B cell (primary cell): ENCODE results near the gene TAF1B. TPM values are rescaled to one million over a fixed set of nuclear protein-coding genes. Genes with fewer than 3 reads are reported as not detected.

Experiments
- ATAC-seq: fragments of 200-7000 bp; cut with Tn5 transposase; one replicate; pipeline ENCODE4 v1.10.0; 2021; ENCODE audit warnings: low read depth, mild to moderate bottlenecking, moderate number of reproducible peaks, moderate library complexity
- CTCF ChIA-PET: fragments of 350-600 bp; sonication (Branson Sonifier 250); formaldehyde crosslinking; loops from one replicate; lab custom pipeline; 2021; ENCODE audit warnings: antibody characterized with exemption, inconsistent platforms; lab: Charles Lee
- POLR2A ChIA-PET: fragments of 350-600 bp; sonication (Branson Sonifier 250); formaldehyde crosslinking; loops from one replicate; lab custom pipeline; 2021; ENCODE audit warnings: antibody characterized with exemption; lab: Charles Lee
- DNase-seq: peaks from one replicate; pipeline ENCODE4 v3.0.0; 2013
- H2AFZ ChIP-seq: 2 replicates; pipeline ENCODE4 v1.6.1; 2012; ENCODE audit warnings: mild to moderate bottlenecking, low read depth, low read length; ENCODE audit not compliant: insufficient read depth, poor library complexity, severe bottlenecking
- H3K27ac ChIP-seq, 2 donors: 1 replicate in 1 of 2; 2 replicates in 1 of 2; pipeline ENCODE4 v1.5.1; 2012 to 2013; ENCODE audit warnings: low read length in 2 of 2, mild to moderate bottlenecking in 2 of 2, moderate library complexity in 1 of 2
- H3K27me3 ChIP-seq, 4 experiments: fragments of 200-600 bp in 1 of 4; sonication (generic) in 1 of 4; replicated peaks in 1 of 4; 1 replicate in 2 of 4; 2 replicates in 2 of 4; pipeline versions ENCODE4 v1.6.1 to v1.7.0; 2013 to 2016; ENCODE audit warnings: low read length in 3 of 4, mild to moderate bottlenecking in 2 of 4, mixed read lengths in 1 of 4, moderate library complexity in 1 of 4; ENCODE audit not compliant: insufficient read depth in 4 of 4, control insufficient read depth in 3 of 4; ENCODE audit errors: control extremely low read depth in 1 of 4
- H3K36me3 ChIP-seq, 2 experiments: replicated peaks in 1 of 2; 1 replicate in 1 of 2; 2 replicates in 1 of 2; pipeline versions ENCODE4 v1.6.1 to v1.7.1; 2013; ENCODE audit warnings: low read length in 1 of 2; ENCODE audit not compliant: insufficient read depth in 2 of 2, control insufficient read depth in 1 of 2; ENCODE audit errors: control extremely low read depth in 1 of 2, extremely low read depth in 1 of 2
- H3K4me1 ChIP-seq, 2 donors: fragments of 200-600 bp in 1 of 2; sonication (generic) in 1 of 2; 1 replicate in 1 of 2; 2 replicates in 1 of 2; pipeline versions ENCODE4 v1.5.1 to v1.6.1; 2013 to 2017; ENCODE audit warnings: low read length in 2 of 2; ENCODE audit not compliant: control insufficient read depth in 2 of 2, insufficient read depth in 2 of 2
- H3K4me2 ChIP-seq: replicated peaks from 2 replicates; pipeline ENCODE3; 2012; ENCODE audit warnings: mild to moderate bottlenecking, low read depth, low read length; ENCODE audit not compliant: poor library complexity, severe bottlenecking
- H3K4me3 ChIP-seq, 5 experiments: fragments of 200-600 bp in 1 of 5; sonication (generic) in 1 of 5; 1 replicate in 3 of 5; 2 replicates in 2 of 5; pipeline versions ENCODE4 v1.5.1 to v1.7.0; 2011 to 2016; ENCODE audit warnings: low read length in 4 of 5, mild to moderate bottlenecking in 4 of 5, low read depth in 2 of 5, control low read depth in 1 of 5, moderate library complexity in 1 of 5; ENCODE audit not compliant: insufficient read depth in 1 of 5; ENCODE audit errors: control extremely low read depth in 1 of 5, extremely low read depth in 1 of 5
- H3K79me2 ChIP-seq: fragments of 200-600 bp; sonication (generic); one replicate; pipeline ENCODE4 v1.6.0; 2016; ENCODE audit warnings: low read length; ENCODE audit not compliant: control insufficient read depth, insufficient read depth
- H3K9ac ChIP-seq: fragments of 200-600 bp; sonication (generic); 2 replicates; pipeline ENCODE4 v1.6.1; 2017; ENCODE audit warnings: mild to moderate bottlenecking, low read length, moderate library complexity
- H3K9me3 ChIP-seq, 3 donors: one replicate each; pipeline versions ENCODE4 v1.6.1 to v1.7.1; 2013; ENCODE audit warnings: low read length in 2 of 3; ENCODE audit not compliant: control insufficient read depth in 2 of 3, insufficient read depth in 1 of 3; ENCODE audit errors: control extremely low read depth in 1 of 3
- H4K20me1 ChIP-seq: 2 replicates; pipeline ENCODE4 v1.6.0; 2012; ENCODE audit warnings: mild to moderate bottlenecking, low read length; ENCODE audit not compliant: insufficient read depth, control insufficient read depth, poor library complexity, severe bottlenecking
- H3K27ac Mint-ChIP-seq: one replicate; pipeline ENCODE4 v1.8.0; 2021; ENCODE audit warnings: mixed read lengths
- H3K27me3 Mint-ChIP-seq: one replicate; pipeline ENCODE4 v1.8.0; 2021; ENCODE audit warnings: mixed read lengths
- H3K4me1 Mint-ChIP-seq: one replicate; pipeline ENCODE4 v1.8.0; 2021; ENCODE audit warnings: mixed read lengths
- H3K4me3 Mint-ChIP-seq: one replicate; pipeline ENCODE4 v1.8.0; 2021; ENCODE audit warnings: mixed read lengths
- H3K9me3 Mint-ChIP-seq: one replicate; pipeline ENCODE4 v1.8.0; 2022; ENCODE audit warnings: mixed read lengths; ENCODE audit not compliant: insufficient read depth
- EZH2 ChIP-seq: IDR thresholded peaks from 2 replicates; pipeline ENCODE4 v1.6.1; 2012; ENCODE audit warnings: borderline replicate concordance, low read depth, mild to moderate bottlenecking, moderate library complexity, low read length; ENCODE audit not compliant: insufficient read depth, poor library complexity, severe bottlenecking
- WGBS: methylation state at CpG from one replicate; pipeline ENCODE4 v1.1.5; 2013; ENCODE audit warnings: missing lambda C conversion rate; ENCODE audit not compliant: insufficient coverage; 5-methylcytosine and 5-hydroxymethylcytosine counted together
- intact Hi-C: fragments of 100-400 bp; cut with micrococcal nuclease; formaldehyde crosslinking; loops from one replicate; pipeline ENCODE4 v1.10.0; 2022
- polyA plus RNA-seq: library from polyadenylated mRNA; depleted of rRNA; stranded (reverse); fragments of >200 nt; gene quantifications from 2 replicates; pipeline ENCODE4 v1.2.3, GENCODE V29; 2012
- total RNA-seq, 2 donors: library from RNA; stranded (reverse); fragments of 120-200 nt in 1 of 2; gene quantifications; 1 replicate in 1 of 2; 2 replicates in 1 of 2; pipeline versions ENCODE4 v1.2.3 to v1.2.4, GENCODE V29; 2013 to 2022
- TF ChIP-seq, protein P1 (sequence below): fragments of 200-600 bp; IDR thresholded peaks from one replicate; pipeline ENCODE4 v1.8.0; 2022; ENCODE audit warnings: antibody characterized with exemption, mild to moderate bottlenecking

The TAF1B gene
- total and polyA plus RNA-seq, 2 donors (not counting 1 experiment from before 2014, with no cell fraction given): 4.5 to 25.5 TPM

DNA sequence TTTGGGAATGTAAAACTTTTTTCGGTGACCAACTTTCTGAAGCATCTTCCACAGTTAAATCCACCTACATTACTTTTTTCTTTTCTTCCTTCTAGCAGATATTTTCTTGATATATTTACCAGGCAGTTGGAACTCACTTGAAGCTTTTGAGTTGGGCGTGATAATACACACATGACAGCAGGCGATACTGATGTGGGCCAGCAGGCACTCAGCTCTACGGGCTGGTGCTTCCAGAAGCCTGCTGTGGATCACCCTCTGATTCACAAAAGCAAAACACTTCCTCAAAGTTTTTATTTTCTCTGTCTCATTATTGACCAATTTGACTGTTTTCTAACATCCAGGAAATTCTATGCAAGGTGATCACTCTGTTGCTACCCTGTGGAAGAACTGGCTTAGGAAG, 131.1 kb downstream of the TAF1B start:
- no peaks in the 10 kb centered on the region for H3K36me3 ChIP-seq
- no peak overlapping the region for H3K4me3 Mint-ChIP-seq
- H3K9ac ChIP-seq: no peak overlapping the region
- TF ChIP-seq, protein P1, sequence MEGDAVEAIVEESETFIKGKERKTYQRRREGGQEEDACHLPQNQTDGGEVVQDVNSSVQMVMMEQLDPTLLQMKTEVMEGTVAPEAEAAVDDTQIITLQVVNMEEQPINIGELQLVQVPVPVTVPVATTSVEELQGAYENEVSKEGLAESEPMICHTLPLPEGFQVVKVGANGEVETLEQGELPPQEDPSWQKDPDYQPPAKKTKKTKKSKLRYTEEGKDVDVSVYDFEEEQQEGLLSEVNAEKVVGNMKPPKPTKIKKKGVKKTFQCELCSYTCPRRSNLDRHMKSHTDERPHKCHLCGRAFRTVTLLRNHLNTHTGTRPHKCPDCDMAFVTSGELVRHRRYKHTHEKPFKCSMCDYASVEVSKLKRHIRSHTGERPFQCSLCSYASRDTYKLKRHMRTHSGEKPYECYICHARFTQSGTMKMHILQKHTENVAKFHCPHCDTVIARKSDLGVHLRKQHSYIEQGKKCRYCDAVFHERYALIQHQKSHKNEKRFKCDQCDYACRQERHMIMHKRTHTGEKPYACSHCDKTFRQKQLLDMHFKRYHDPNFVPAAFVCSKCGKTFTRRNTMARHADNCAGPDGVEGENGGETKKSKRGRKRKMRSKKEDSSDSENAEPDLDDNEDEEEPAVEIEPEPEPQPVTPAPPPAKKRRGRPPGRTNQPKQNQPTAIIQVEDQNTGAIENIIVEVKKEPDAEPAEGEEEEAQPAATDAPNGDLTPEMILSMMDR: no peak
- no peak for TF ChIP-seq EZH2
- H3K4me3 ChIP-seq: no peak overlapping the region
- no peak for ATAC-seq
- 93% methylated on average over 2 of the region's 4 CpGs for WGBS
- H3K27ac ChIP-seq: no peak overlapping the region
- POLR2A ChIA-PET: no interaction called here
- H3K9me3 ChIP-seq: peaks cover 0 to 7% (median 0%) of the 10 kb centered on the region in 3 donors
- DNase-seq: no peak
- no peak overlapping the region for H3K4me2 ChIP-seq
- no peaks in the 10 kb centered on the region for H3K79me2 ChIP-seq
- CTCF ChIA-PET: interaction anchor here (2.6 kb wide), 1 partner anchor 10 kb away, joined by 11 read pairs; no protein-coding TSS in a partner anchor
- no peak overlapping the region for H3K27ac Mint-ChIP-seq
- H3K4me1 Mint-ChIP-seq: no peaks in the 10 kb centered on the region
- no peaks in the 10 kb centered on the region for H3K9me3 Mint-ChIP-seq
- peaks cover 20% of the 10 kb centered on the region for H3K27me3 Mint-ChIP-seq
- no peaks in the 10 kb centered on the region for H3K4me1 ChIP-seq
- intact Hi-C loops: no loop called here
- no peak overlapping the region for H2AFZ ChIP-seq
- H3K27me3 ChIP-seq: peaks cover 0 to 9% (median 2%) of the 10 kb centered on the region in 4 experiments
- no peaks in the 10 kb centered on the region for H4K20me1 ChIP-seq

DNA sequence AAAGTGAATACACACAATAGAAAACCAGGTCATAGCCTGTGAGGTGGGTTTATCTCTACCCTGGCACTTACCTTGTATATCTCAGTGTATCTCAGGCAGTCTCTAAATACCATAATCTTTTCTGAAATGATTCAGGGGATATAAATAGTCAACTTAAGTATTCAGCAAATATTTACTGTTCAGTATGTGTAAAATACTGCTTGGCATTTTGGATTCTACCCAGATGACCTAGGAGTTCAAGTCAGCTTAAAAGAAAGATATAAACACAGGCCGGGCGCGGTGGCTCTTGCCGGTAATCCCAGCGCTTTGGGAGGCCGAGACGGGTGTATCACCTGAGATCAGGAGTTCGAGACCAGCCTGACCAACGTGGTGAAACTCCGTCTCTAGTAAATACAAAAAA, 132.1 kb downstream of the TAF1B start:
- Histone ChIP-seq H3K36me3 (no peaks in the 10 kb centered on the region), H3K4me3 (no peak overlapping the region), H4K20me1 (no peaks in the 10 kb centered on the region), H3K9me3 (peaks cover 0 to 7% (median 0%) of the 10 kb centered on the region in 3 donors), H3K9ac (no peak overlapping the region), H3K4me2 (no peak overlapping the region), H3K27me3 (peaks cover 0 to 9% (median 2%) of the 10 kb centered on the region in 4 experiments), H3K27ac (no peak overlapping the region), H2AFZ (no peak overlapping the region), H3K4me1 (no peaks in the 10 kb centered on the region), H3K79me2 (no peaks in the 10 kb centered on the region)
- no peak overlapping the region for H3K4me3 Mint-ChIP-seq
- peaks cover 23% of the 10 kb centered on the region for H3K27me3 Mint-ChIP-seq
- CTCF ChIA-PET: interaction anchor here (0.7 to 2.6 kb wide), 2 partner anchors 9 to 11 kb away, joined by 4 to 11 read pairs; no protein-coding TSS in a partner anchor
- POLR2A ChIA-PET: interaction anchor here (0.6 kb wide), 1 partner anchor 187 kb away, joined by 3 read pairs; no protein-coding TSS in a partner anchor
- ATAC-seq (no peak), DNase-seq (no peak)
- TF ChIP-seq EZH2: no peak
- WGBS: 94% methylated on average over 10 of the region's 10 CpGs
- H3K27ac Mint-ChIP-seq: no peak overlapping the region
- intact Hi-C loops: no loop called here
- no peaks in the 10 kb centered on the region for H3K9me3 Mint-ChIP-seq
- no peaks in the 10 kb centered on the region for H3K4me1 Mint-ChIP-seq
